ENCODE measurements around the gene CFAP53. TPM values are rescaled to one million over a fixed set of nuclear protein-coding genes. Genes with fewer than 3 reads are reported as not detected.

The CFAP53 gene
- polyA plus RNA-seq, 1 donor from 2014 or later, result 0.64 TPM

DNA sequence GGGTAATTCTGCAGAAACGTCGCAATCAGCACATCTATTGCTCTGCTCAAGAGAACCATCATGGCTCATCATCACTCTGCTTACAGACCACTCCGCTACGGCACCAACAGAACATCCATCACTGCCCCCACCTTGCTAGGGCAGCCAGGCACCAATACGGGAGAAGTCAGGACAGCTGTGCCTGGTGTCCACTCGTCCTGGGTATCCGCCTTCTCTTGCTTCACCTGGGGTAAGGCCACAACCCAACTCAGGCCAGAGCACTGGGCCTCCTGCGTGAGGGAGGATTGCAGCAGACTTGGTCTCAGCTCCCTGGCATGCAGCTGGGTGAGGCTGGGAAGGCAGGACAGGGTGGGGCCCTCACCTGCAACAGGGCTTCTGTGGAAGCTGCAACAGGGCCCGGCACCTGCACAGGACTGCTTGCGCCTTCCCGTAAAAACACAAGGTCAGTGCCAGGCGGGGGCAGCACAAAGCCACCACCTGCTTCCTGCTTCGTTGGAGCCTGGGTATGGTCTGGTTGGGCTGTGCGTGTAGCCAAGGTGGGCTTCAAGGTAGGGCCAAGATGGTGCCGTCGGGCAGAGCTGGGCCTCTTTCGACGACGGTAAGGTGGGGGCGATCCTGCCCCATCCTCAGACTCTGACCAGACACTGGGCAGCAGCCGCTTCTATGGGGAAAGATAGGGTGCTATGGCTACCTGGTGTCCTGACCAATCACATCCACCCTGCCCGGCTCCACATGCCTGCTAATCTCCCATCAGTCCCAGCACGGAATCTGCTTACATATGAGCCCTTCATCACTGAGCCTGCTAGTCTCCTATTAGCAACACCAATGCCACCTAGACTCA lies 7.1 kb upstream of the CFAP53 start:
- no peaks in the 10 kb centered on the region for H3K9me3 ChIP-seq (ENCODE audit: low read length)
- no peak overlapping the region for H3K4me3 ChIP-seq (ENCODE audit: low read length)
- H3K4me2 ChIP-seq (ENCODE audit: low read length), result no peak overlapping the region
- H3K27ac ChIP-seq (ENCODE audit: low read length), result no peak overlapping the region
- H3K27me3 ChIP-seq (ENCODE audit: insufficient read depth, low read depth, low read length), result no peaks in the 10 kb centered on the region
- no peak for TF ChIP-seq SMC3 (conservative IDR thresholded peaks at IDR 0.05; ENCODE audit: poor library complexity)
- TF ChIP-seq EP300 (conservative IDR thresholded peaks at IDR 0.05; ENCODE audit: poor library complexity, severe bottlenecking), result no peak
- no peak for TF ChIP-seq POLR2AphosphoS5 (IDR thresholded peaks at IDR 0.05)
- TF ChIP-seq, protein P1, sequence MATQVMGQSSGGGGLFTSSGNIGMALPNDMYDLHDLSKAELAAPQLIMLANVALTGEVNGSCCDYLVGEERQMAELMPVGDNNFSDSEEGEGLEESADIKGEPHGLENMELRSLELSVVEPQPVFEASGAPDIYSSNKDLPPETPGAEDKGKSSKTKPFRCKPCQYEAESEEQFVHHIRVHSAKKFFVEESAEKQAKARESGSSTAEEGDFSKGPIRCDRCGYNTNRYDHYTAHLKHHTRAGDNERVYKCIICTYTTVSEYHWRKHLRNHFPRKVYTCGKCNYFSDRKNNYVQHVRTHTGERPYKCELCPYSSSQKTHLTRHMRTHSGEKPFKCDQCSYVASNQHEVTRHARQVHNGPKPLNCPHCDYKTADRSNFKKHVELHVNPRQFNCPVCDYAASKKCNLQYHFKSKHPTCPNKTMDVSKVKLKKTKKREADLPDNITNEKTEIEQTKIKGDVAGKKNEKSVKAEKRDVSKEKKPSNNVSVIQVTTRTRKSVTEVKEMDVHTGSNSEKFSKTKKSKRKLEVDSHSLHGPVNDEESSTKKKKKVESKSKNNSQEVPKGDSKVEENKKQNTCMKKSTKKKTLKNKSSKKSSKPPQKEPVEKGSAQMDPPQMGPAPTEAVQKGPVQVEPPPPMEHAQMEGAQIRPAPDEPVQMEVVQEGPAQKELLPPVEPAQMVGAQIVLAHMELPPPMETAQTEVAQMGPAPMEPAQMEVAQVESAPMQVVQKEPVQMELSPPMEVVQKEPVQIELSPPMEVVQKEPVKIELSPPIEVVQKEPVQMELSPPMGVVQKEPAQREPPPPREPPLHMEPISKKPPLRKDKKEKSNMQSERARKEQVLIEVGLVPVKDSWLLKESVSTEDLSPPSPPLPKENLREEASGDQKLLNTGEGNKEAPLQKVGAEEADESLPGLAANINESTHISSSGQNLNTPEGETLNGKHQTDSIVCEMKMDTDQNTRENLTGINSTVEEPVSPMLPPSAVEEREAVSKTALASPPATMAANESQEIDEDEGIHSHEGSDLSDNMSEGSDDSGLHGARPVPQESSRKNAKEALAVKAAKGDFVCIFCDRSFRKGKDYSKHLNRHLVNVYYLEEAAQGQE (IDR thresholded peaks at IDR 0.05; ENCODE audit: borderline replicate concordance), result no peak
- no peak for TF ChIP-seq RAD21 (conservative IDR thresholded peaks at IDR 0.05)
- TF ChIP-seq, protein P2, sequence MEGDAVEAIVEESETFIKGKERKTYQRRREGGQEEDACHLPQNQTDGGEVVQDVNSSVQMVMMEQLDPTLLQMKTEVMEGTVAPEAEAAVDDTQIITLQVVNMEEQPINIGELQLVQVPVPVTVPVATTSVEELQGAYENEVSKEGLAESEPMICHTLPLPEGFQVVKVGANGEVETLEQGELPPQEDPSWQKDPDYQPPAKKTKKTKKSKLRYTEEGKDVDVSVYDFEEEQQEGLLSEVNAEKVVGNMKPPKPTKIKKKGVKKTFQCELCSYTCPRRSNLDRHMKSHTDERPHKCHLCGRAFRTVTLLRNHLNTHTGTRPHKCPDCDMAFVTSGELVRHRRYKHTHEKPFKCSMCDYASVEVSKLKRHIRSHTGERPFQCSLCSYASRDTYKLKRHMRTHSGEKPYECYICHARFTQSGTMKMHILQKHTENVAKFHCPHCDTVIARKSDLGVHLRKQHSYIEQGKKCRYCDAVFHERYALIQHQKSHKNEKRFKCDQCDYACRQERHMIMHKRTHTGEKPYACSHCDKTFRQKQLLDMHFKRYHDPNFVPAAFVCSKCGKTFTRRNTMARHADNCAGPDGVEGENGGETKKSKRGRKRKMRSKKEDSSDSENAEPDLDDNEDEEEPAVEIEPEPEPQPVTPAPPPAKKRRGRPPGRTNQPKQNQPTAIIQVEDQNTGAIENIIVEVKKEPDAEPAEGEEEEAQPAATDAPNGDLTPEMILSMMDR (IDR thresholded peaks at IDR 0.05; ENCODE audit: poor library complexity, severe bottlenecking), result no peak
- peaks cover 1% of the 10 kb centered on the region for H3K79me2 ChIP-seq (replicated peaks; ENCODE audit: insufficient read depth, low read length)
- no peak overlapping the region for H2AFZ ChIP-seq (ENCODE audit: low read depth, low read length)
- no peaks in the 10 kb centered on the region for H3K9me2 ChIP-seq (ENCODE audit: insufficient read depth, low read length)
- no peak overlapping the region for H3K9ac ChIP-seq (ENCODE audit: low read length)
- H3K36me3 ChIP-seq (ENCODE audit: insufficient read depth, low read length), result peaks cover 11% of the 10 kb centered on the region
- H4K20me1 ChIP-seq (ENCODE audit: insufficient read depth), result no peaks in the 10 kb centered on the region
- H3F3A ChIP-seq (ENCODE audit: insufficient read depth, low read length, poor library complexity, severe bottlenecking), result no peaks in the 10 kb centered on the region

DNA sequence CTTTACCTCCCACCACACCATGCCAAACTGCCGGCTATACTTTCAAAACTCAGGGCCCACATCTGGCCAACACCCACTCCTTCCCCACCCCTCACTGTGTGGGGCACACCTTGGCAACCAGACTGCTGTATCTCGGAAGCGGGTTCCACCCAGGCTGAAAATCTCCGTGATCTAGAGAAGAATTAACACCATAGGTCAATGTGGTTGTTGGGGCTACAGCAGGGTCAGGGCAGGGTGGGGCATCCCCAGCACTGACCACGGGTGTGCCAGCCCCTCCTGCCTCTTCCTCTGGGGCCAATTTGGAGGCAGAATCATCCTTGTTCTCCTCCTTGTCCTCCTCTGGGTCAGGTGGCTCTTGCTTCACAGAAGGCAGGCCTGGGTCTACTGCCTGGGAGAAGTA lies 6.3 kb upstream of the CFAP53 start:
- no peak for TF ChIP-seq EZH2 (IDR thresholded peaks at IDR 0.05; ENCODE audit: borderline replicate concordance, insufficient read depth, low read length, poor library complexity, severe bottlenecking)
- TF ChIP-seq MXI1 (conservative IDR thresholded peaks at IDR 0.05; ENCODE audit: poor library complexity, severe bottlenecking), result no peak
- no peak for TF ChIP-seq TAF1 (IDR thresholded peaks at IDR 0.05; ENCODE audit: low read depth)
- TF ChIP-seq, protein P1 (IDR thresholded peaks at IDR 0.05; ENCODE audit: borderline replicate concordance), result no peak
- no peak for TF ChIP-seq RAD21 (conservative IDR thresholded peaks at IDR 0.05)
- no peak for TF ChIP-seq POLR2AphosphoS5 (IDR thresholded peaks at IDR 0.05)
- no peak for TF ChIP-seq SMC3 (conservative IDR thresholded peaks at IDR 0.05; ENCODE audit: poor library complexity)
- TF ChIP-seq EP300 (conservative IDR thresholded peaks at IDR 0.05; ENCODE audit: poor library complexity, severe bottlenecking), result no peak
- TF ChIP-seq, protein P2 (IDR thresholded peaks at IDR 0.05; ENCODE audit: poor library complexity, severe bottlenecking), result no peak
- H3K36me3 ChIP-seq (ENCODE audit: insufficient read depth, low read length), result peaks cover 18% of the 10 kb centered on the region

More for the DNA sequence above, 6.3 kb upstream of the CFAP53 start:
- no peaks in the 10 kb centered on the region for H3K9me3 ChIP-seq (ENCODE audit: low read length)
- no peaks in the 10 kb centered on the region for H3F3A ChIP-seq (ENCODE audit: insufficient read depth, low read length, poor library complexity, severe bottlenecking)
- no peak overlapping the region for H3K4me2 ChIP-seq (ENCODE audit: low read length)
- no peak overlapping the region for H3K9ac ChIP-seq (ENCODE audit: low read length)
- no peak overlapping the region for H3K27ac ChIP-seq (ENCODE audit: low read length)
- H2AFZ ChIP-seq (ENCODE audit: low read depth, low read length), result no peak overlapping the region
- H3K79me2 ChIP-seq (replicated peaks; ENCODE audit: insufficient read depth, low read length), result no peaks in the 10 kb centered on the region
- H3K4me3 ChIP-seq (ENCODE audit: low read length), result no peak overlapping the region
- no peaks in the 10 kb centered on the region for H3K9me2 ChIP-seq (ENCODE audit: insufficient read depth, low read length)
- no peaks in the 10 kb centered on the region for H3K27me3 ChIP-seq (ENCODE audit: insufficient read depth, low read depth, low read length)
- H4K20me1 ChIP-seq (ENCODE audit: insufficient read depth), result no peaks in the 10 kb centered on the region
